ENCODE measurements around the gene NFASC.

NFASC gene

DNA sequence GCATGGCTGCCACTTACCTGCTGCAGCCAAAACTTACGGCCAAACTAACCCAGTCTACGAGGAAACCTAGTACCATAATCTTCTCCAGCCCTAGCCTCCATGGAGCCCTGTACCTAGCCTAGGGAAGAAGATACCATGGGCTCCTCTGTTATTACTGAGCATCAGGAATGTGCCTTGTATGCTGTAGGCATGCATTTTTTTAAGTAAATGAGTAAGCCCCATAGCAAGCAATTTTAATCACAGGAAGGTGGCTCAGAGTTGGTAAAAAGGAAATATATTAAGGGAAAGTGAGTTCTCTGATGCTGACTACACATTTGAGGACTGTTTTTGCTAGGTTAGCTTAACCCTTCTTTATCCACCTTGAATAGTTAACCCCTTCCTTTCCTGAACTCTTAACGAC, 21.2 kb downstream of the NFASC start:
- no peak for DNase-seq

- no peak for DNase-seq
Measured at GRCh38 chr1:204894031-204894430, 23.4 kb downstream of the NFASC start.

DNA sequence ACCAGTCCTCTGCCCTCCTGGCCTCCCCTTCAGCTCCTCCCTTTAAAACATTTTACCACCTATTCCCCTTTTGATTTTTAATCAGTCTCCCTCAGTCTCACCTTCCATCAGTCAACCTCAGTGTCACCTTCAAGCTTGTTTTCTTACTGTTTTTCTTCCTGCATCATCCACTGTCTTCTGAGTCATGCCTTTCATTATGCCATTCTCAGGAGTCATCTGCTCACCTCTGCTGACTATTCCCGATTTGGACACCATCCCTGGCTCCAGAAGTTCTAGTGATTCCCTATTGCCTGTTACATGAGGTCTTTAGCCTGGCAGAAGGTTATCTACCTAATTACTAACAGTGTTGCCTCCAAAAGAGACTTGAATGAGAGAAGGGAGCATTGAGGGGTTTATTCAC, 23.9 kb downstream of the NFASC start:
- DNase-seq = no peak

DNA sequence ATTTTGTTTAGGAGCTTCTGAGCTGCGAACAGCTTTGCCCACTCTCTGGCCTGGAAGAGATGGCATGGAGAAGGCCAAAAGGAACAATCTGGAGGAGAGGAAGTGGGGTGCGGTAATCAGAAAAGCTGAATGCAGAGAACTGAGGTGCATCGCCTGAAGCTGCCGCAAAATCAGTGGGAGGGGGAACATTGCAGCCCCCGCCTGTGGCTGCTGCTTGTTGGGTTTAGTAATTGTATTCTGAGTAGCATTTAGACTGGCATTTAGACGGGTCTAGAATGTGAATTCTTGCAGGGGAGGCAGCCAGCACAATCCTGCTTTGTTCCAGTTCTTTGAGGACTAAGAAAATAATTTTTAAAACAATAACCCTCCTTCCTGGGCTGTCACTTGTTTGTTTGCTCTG, 25.4 kb downstream of the NFASC start:
- no peak for DNase-seq

DNA sequence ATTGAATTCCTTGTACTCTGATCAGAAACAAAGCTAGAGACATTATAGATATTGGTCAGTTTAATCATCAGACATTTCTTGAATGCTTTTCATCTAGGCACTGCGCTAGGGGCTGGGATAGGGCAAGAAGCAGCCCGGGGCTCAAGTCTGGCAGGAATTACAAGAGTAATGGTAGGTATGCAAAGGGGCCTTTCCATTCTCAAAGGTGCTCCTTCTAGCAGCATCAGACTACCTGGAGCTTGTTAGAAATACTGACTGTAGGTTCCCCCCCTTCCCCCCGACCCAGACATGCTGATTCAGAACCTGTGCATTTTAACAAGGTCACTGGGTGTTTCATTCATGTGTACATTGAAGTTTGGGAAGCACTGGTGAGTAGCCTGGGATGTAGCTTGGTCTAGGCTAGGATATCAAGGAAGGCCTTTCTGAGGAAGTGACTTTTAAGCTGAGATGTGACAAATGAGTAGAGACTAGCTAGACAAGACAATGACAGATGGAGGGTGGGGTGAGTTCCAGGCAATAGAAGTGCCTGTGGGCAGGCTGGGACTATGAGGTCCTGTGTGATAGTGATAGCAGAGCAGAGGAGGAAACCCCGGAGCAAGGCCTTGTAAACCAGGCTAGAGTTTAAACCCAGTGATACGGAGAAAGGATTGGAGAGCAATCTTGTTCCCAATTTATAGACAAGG, 26.3 kb downstream of the NFASC start:
- no peak for DNase-seq

GRCh38 chr1:204900721-204901120, 30.1 kb downstream of the NFASC start:
- no peak for DNase-seq

- DNase-seq = no peak
Measured at GRCh38 chr1:204902671-204903070, 32.0 kb downstream of the NFASC start.

DNA sequence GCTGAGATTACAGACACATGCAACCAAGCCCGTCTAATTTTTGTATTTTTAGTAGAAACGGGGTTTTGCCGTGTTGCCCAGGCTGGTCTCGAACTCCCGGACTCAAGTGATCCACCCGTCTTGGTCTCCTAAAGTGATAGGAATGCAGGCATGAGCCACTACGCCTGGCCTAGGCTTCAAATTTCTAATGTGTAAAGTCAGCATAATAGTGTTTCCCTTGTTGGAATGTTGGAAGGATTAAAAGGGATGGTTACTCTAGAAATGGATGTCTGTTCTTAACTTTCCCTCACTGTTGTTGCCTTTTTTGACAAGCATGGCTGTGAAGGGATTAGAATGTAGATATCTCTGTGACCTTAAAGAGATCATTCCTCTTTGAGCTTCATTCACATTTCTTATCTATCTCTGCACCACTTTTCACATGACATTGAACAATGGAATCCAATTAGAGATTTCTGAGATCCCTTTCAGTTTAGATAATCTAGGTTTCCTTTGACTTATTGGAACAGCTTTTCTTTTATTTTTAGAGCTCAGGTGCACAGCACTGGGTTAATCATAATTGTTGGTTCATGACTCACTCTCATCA, 33.7 kb downstream of the NFASC start:
- DNase-seq = no peak

GRCh38 chr1:204909109-204909508, 38.4 kb downstream of the NFASC start:
- no peak for DNase-seq

DNA sequence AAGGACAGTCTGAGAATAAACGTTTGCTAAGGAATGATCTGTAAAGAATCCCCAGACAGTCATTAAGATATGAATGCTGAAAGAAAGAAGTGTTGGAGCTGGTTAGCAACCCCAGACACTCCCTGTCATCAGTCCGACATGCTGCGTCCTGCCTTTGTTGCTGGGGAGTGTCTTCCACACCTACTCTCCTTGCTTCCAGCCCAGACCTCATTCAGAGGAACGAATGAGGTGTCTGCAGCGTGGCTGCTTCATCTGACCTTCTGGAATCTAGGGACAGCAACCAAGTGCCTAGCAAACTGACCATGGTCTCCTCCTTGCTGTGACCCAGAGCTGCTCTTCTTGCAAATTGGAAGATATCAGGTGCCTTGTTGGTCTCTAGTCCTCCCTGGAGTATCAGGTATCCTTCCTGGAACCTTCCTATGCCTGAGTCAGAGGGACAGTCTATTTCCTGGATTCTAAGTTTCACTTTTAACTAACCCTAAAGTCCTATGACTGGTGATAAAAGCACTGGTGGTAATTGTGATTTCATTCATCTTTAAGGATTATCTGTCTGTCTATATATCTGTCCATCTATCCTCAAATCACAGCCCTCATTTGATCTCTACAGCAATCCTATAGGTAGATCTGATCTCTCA, 45.3 kb downstream of the NFASC start:
- no peak for DNase-seq

GRCh38 chr1:204917802-204918201, 47.1 kb downstream of the NFASC start:
- DNase-seq = no peak

GRCh38 chr1:204920511-204920910, 49.8 kb downstream of the NFASC start:
- no peak for DNase-seq

DNA sequence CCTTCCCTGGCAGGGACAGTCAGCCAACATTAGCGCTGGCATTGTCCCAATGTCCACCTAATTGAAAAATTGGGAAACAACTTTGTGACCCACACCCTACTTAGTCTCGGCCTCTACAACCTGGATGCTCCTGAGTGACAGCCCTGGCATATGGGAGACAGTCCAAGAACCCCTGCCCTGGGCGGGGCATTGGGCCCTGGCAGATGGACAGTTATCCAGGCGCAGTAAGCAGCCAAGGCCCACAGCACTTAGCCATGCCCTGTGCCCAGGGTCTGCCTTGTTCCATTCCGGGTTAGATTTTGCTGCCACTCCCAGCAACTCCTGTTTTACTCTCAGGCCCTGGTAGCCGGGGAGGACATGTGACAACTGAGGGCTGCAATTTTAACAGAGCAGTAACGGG, 50.3 kb downstream of the NFASC start:
- DNase-seq = no peak

DNA sequence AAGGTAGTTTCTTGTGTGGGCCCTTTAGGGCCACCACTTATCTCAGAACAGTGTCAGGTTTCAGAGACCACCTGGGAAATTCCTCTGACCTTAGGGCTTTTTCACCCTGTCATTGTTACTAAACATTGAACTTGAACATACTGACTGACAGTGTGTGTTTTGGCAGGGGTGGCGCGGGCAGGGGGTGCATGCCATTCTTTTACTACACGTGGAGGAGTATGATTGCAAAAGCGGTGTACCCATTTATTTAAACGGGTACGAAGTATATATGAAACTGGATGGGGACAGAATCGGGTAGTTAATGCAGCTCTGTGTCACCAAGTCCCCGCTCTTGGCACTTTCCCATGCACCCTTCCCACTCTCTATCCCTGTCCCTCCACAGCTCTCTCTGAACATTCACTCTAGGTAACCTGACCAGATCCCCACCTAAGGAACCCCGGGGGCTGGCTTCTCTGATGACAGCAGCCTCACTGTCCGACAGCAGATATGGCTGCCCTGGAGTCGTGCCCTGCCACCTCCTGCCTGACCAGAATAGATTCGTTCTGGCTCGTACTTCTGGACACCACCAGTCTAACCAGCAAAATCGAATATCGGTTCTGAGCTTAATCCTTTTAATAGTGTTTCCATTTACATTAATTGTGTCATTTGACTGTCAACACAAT, 51.3 kb downstream of the NFASC start:
- no peak for DNase-seq

- no peak for DNase-seq
Measured at GRCh38 chr1:204923201-204923600, 52.5 kb downstream of the NFASC start.

DNA sequence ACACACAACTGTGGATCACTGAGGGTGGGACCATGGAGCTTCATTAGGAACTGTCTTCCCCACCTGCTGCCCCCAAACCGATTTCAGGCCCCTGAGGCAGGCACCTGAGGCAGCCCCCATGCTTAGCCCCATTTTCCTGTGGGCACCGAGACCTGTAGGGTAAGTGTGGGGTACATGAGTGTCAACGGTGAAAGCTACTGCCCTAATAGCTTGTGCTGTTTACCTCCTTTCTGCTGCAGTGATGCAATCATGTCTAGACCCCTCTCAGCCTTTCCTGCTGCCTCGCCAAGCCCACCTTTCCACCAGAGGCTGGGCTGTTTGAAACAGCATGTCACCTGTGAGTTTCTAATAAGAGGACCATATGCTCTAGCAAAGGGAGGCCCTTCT, 53.0 kb downstream of the NFASC start:
- no peak for DNase-seq

- DNase-seq = peak; percentile 38
Measured at GRCh38 chr1:204924013-204924759, 53.5 kb downstream of the NFASC start.

DNA sequence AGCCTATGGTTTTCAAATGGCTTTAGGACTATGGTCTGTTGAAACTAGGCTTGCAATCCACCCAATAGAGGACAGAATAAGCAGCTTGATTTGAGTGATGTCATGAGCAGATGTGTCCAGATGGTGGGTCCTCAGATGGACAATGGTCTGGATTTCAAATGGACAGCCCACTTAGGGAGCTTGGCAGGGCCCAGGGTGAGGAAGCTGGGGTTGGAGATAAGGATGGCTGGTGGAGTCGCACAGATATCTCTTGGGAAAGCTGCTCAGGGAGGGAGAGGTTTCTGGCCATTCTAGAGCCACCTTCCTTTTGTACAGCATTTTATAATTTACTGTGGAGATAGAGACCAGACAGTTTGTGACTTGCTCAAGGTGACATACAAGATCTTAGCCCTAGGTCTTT, 55.0 kb downstream of the NFASC start:
- no peak for DNase-seq

- DNase-seq = no peak
Measured at GRCh38 chr1:204927673-204928641, 57.3 kb downstream of the NFASC start.

DNA sequence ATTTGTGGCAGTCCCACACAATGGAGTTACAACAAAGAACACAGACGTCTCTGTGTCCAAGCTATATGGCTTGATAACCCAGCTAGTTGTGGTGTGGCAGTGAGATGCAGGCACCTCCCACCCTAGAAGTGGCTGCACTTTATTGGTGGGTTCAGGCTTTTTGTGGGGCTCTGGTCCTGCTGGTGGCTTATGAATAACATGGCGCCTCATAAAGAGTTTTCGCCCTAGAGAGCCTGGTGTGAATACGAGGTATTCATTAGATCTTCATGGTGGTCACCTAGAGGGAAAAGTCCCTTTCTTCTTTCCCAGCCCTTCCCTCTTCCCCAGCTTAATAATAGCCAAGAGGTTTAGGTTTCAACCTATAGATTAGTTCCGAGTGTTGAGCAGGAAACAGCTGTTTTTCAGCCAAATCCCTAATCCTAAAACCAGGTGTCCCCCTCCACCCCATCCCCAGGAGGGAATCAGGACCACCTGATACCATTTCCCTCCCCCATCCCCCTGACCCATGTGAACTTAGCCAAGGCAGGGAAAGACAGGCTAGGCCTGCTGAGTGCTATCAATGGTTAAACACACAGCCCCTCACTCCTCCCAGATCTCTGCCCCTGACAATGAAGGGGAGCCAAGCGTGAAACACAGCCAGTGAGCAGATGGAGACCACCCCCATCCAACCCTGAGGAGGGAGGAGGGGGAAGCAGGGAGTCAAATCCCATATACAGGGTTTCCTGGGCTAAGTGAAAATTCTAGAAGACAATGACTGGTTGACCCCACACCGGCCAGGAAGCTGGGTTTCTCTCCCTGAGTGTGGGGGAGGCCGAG, 58.2 kb downstream of the NFASC start:
- DNase-seq = no peak

- DNase-seq = no peak
Measured at GRCh38 chr1:204929487-204930154, 59.0 kb downstream of the NFASC start.
